Measurements from ENCODE around the gene CHCHD1.
"Not testable (repeated sequence)": the region's sequence is repeated elsewhere in the genome, so short reads cannot be mapped to it uniquely, and the experiment has no call there.

Gene CHCHD1

DNA sequence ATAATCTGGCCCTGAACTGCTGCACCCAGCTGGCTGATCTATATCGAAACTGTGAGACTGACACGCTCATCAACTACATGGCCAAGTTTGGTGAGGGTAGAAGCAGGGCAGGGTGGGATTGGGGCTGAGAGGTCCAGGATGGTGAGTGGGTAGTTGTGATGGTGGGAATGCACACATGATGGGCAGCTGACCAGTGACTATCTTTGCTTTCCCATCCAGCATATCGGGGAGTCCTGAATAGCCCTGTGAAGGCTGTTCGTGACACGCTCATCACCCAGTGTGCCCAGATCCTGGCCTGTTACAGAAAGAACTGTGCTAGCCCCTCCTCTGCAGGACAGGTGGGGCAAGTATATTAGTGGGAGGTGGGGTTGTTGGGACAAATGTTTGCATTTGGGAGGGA, 12.5 kb upstream of the CHCHD1 start:
- DNase-seq, result no peak

DNA sequence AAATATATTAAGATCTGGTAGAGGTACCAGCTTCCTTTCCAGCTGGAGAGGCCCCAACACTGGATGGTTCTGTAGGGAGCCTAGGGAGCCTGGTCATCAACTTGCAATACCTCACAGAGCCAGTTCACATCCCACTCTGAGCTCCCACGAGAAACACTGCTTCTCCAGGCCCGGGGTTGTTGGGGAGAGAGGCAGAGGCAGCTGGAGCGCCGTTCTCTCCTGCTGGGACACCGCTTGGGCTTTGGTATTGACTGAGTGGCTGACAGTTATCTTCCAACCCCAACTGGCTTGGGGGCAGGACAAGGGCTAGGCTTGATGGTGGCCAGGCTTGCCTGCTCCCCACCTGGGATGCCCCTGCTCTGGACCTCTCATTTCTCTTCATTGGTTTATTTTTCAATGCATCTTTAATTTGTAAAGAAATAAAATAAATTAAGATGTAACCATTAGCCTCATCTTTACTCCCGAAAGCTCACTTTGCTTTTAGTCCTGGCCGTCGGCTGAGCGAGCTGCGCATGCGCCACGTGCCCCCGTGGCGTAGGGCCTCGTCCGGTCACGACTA, 10.0 kb upstream of the CHCHD1 start:
- DNase-seq, result peak; percentile 83

DNA sequence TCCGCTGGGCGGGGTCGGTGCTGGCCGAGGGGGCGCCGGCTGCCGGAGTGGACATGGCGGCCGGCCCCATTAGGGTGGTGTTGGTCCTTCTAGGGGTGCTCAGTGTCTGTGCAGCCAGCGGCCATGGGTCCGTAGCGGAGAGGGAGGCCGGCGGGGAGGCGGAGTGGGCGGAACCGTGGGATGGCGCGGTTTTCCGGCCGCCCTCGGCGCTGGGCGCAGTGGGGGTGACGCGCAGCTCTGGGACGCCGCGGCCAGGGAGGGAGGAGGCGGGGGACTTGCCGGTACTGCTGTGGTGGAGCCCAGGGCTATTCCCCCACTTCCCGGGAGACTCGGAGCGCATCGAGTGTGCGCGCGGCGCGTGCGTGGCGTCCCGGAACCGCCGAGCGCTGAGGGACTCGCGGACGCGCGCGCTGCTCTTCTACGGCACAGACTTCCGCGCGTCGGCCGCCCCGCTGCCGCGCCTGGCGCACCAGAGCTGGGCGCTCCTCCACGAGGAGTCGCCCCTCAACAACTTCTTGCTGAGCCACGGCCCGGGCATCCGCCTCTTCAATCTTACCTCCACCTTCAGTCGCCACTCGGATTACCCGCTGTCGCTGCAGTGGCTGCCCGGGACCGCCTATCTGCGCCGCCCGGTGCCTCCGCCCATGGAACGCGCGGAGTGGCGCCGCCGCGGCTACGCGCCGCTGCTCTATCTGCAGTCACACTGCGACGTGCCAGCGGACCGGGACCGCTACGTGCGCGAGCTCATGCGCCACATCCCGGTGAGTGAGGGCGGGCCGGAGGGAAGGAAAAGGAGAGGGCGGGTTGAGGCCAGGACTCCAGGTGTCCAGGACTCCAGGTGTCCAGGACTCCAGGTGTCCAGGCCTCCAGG, 9.3 kb upstream of the CHCHD1 start:
- peak; percentile 84 for DNase-seq

DNA sequence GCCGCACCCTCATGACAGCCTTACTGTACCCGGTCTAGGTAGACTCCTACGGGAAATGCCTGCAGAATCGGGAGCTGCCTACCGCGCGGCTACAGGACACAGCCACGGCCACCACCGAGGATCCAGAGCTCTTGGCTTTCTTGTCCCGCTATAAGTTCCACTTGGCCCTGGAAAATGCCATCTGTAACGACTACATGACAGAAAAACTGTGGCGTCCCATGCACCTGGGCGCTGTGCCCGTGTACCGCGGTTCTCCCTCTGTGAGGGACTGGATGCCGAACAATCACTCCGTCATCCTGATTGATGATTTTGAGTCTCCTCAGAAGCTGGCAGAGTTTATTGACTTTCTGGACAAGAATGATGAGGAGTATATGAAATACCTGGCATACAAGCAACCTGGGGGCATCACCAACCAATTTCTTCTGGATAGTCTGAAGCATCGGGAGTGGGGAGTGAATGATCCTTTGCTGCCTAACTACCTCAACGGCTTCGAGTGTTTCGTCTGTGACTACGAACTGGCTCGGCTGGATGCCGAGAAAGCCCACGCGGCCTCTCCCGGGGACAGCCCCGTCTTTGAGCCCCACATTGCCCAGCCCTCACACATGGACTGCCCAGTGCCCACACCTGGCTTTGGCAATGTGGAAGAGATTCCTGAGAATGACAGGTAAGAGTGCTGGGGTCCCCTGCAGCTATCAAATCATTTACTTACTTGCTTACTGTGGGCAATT, 8.5 kb upstream of the CHCHD1 start:
- peak; percentile 35 for DNase-seq

DNA sequence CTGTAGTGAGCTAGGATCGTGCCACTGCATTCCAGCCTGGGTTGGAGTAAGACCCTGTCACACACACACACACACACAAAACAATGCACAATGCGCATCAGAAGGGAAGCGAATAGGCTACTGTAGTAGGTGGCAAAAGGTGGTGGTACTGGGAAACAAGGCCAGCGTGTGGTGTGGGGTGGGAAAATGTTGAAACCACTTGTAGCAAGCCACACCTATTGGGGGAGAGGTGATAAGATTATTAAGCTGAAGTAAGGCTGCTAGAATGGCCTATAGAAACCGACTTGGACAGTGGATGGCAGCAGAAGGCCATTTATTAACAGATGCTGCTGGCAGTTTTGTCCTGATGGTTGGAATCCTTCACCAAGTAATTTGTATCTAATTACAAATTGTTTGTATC, 7.2 kb upstream of the CHCHD1 start:
- no peak for DNase-seq

DNA sequence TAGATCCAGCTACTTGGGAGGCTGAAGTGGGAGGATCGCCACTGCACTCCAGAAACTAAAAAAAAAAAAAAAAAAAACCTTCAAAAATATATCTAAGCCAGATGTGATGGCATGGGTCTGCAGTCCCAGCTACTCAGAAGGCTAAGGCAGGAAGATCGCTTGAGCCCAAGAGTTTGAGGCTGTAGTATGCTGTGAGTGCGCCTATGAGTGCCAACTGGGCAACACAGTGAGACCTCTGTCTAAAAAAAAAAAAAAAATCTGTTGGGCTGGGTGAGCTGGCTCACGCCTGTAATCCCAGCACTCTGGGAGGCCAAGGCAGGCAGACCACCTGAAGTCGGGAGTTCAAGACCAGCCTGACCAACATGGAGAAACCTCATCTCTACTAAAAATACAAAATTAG, 2.8 kb upstream of the CHCHD1 start:
- no peak for DNase-seq

DNA sequence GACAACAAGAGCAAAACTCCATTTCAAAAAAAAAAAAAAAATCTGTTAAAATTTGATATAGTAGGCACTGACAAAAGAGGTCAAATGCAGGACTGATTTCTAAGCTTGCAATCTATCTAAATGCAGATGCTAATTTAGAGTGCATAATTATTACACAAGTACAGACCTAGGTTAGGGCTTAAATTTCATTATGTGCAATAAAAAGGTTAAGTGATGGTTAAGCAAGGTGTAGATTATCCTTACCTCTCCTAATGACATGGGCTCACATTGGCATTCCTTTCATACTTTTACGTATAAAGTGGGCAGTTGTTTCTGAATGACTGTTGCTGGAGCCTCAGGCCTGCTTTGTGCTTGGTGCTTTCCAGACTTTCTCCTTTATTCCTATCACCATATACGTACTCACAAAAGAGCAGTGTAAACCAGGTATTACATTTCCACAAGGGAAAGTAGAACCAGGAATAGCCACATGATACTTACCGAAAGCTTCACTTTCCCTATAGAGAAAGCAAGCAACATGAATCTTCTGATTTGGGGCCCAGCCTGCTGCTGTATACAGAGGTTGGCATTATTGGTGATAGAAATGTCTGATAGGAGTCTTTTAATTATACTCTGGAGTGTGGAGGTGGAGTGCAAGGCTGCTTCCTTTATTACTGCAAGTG, 2.2 kb upstream of the CHCHD1 start:
- no peak for DNase-seq

DNA sequence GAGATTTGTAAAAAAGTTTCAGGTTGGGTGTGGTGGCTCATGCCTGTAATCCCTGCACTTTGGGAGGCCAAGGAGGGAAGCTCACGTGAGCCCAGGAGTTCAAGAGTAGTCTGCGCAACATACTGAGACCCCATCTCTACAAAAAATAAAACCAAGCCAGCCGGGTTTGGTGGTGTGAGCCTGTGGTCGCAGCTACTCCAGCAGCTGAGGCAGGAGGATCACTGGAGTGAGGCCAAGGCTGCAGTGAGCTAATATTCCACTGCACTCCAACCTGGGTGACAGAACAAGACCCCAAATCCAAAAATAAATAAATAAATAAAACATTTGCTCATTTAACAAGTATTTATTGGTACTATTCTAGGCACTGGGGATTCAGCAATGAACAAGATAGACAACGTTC, 1.5 kb upstream of the CHCHD1 start:
- no peak for DNase-seq

DNA sequence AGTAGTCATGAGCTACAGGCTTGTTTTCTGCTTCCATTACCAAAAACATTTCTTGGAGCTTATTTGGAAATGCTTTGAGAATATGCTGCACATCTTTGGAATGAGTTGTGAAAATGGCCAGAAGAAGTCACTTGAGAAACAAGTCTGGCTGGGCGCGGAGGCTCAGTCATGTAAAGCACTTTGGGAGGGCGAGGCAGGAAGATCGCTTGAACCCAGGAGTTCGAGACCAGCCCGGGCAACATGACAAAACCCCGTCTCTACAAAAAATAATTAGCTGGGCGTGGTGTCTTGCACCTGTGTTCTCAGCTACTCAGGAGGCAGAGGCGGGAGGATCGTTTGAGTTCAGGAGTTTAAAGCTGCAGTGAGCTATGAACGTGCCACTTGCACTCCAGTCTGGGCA, 882 bp upstream of the CHCHD1 start:
- no peak for DNase-seq

DNA sequence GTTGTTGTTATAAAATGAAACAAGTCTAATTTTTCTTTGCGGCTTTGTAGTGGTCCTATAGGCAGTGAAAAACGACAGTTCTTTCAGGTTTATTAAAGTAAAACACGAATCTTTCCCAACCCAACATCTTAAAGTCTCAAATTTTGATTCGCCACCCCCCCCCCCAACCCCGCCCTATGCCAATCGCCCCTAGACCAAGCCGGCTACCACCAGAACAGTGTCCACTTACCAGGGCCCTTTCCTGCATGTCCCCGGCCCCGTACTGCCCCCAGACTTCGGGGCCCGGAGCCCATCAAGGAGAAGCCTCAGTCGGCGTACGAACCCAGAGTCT, 335 bp upstream of the CHCHD1 start:
- DNase-seq, result no peak

DNA sequence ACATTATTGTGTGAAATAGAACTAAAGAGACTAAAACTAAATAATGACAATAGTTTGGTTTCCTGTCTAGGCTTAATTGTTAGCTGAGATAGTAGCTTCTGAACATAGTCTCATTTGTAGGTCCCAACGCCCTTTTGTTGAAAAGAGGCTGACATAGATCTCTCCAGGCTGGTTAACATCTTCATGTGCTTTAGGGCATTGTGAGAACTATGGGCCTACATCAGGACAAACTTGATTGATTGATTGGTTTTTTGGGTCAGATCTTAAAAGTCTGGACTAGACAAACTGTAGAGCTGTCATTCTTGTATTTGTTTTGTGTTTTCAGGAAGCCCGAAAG, 869 bp downstream of the CHCHD1 start:
- DNase-seq, result no peak

DNA sequence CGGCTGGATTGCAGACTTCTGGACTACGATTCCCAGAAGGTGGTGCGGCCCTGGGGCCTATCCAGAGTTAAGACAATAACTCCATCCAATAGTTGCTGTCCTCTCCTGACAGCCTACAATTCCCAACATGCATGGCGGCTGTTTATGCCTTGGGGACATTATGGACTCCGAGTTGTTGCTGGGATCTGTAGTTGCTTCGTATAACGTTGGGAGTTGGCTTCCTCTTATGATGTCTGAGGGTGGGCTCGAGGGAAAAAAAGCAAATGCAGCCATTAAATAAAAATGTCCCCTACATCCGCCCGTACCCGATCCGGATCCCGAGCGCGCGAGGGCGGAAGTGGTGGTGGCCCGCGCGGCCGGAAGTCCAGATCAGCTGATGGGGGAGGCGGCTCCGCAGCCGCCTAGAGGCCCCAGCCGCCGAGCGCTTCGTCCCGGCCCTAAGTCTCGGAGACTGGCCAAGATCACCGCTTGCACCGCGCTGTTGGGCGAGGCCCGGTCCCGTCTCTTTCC, 3.4 kb downstream of the CHCHD1 start, which contains the start of gene ZSWIM8:
TSS of gene ZSWIM8 (plus strand) at position 396 of the 510 bp plus-strand sequence. CDS start 273 bp downstream, outside the sequence.
- DNase-seq, result peak; percentile 88

DNA sequence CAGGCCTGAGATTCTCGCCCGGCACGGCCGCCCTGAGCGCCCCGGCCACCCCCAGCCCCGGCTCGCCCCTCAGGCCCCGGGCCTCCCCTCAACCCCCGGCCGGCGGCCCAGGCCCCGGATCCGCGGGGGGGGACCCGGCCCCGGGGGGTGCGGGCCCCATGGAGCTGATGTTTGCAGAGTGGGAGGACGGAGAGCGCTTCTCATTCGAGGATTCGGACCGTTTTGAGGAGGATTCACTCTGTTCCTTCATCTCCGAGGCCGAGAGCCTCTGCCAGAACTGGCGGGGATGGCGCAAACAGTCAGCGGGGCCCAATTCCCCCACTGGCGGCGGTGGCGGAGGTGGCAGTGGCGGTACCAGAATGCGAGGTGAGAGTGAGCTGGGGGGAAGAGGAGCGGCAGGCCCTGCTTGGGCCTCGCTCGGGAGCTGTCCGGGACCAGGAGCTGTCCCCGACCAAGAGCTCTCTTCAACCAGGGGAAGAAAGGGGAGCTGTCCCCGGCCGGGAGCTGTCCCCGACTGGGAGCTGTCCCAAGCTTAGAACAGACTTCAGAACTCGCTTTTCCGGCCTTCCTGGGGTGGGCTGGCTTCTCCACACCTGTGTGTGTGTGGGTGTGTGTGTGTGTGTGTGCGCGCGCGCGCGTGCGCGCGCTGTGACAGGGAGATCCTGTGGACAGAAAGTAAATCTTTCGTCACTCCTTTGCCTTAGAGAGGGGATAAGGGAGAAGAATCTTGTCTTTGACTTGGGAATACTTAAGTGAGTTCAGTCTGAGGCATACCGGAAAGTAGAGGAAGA, 4.1 kb downstream of the CHCHD1 start:
- peak; percentile 54 for DNase-seq

DNA sequence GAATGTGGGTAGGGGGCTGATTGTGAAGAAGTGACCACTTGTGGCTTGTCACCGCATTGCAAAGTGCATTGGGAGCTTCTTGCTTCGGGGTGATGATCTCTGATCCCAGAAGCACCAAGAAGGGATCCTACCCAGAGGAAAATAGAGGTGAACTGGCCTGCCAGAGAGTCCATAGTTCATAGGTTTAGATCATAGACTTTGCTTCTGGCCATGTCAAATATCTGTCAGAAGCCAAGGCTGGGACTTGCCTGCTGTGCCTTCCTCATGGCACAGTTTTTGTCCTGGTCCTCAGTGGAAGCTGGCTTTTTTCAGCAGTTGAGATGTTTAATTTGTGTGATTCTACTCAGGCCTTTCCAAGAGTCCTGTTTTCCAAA, 4.7 kb downstream of the CHCHD1 start:
- no peak for DNase-seq

DNA sequence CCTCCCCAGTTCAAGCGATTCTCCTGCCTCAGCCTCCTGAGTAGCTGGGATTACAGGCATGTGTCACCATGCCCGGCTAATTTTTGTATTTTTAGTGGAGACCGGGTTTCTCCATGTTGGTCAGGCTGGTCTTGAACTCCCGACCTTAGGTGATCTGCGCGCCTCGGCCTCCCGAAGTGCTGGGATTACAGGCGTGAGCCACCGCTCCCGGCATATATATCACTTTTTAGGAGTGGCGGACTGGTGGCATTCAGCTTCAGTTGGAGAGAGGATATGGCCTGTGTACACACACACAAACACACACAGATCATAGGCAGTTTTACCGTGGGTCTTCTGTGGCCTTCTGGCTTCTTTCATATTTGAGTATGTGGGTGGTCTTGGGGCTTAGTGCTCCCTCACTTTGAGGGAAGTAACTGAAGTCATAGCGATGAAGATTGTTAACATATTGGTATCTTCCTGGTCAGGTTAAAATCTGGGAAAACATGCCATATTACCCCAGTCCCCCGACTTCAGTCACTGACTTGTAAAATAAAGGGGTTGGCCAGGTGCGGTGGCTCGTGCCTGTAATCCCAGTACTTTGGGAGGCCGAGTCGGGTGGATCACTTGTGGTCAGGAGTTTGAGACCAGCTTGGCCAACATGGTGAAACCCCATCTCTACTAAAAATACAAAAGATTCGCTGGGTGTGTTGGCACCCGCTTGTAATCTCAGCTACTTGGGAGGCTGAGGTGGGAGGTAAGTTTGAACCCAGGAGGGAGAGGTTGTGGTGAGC, 5.4 kb downstream of the CHCHD1 start:
- not testable (repeated sequence) for DNase-seq

DNA sequence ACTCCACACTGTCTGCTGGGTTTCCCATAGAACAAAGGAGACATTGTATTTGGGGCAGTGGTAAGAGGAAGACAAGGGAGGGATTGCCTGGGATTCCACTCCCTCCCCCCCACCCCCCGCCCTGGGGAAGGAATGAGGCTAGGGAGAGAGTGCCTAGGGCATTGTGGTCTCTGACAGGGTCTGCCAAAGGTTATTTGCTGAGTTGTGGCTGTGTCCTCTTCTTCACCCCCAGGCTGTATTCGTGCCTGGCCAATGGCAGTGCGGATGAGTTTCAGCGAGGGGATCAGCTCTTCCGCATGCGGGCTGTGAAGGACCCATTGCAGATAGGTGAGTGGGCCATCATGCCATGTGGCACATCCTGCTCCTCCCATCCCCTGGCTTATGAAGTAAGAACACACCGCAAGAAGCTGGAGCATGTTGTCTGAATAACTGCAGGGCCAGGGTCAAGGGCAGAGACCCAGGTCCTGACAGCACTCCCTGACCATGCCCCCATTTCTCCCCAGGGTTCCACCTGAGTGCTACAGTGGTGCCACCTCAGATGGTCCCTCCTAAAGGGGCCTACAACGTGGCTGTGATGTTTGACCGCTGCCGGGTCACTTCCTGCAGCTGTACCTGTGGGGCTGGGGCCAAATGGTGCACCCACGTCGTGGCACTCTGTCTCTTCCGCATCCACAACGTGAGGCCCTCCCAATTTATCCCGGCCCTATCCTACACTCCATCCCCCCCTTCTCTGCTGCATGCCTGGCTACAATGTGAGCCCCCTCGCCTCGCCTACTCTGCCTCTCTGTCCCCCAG, 7.2 kb downstream of the CHCHD1 start:
- DNase-seq, result no peak

DNA sequence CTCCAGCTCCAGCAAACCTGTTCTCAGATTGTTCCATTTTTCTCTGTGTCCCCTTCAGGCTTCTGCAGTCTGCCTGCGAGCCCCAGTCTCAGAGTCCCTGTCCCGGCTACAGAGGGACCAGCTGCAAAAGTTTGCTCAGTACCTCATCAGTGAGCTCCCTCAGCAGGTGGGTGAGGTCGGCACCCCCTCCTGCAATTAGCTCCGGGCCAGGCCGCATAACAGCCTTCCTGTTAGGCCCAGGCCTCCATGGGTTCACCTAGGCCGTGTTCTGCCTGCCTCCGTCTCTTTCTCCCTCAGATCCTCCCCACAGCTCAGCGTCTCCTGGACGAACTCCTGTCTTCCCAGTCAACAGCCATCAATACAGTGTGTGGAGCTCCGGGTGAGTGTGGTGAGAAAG, 7.8 kb downstream of the CHCHD1 start:
- DNase-seq, result no peak

DNA sequence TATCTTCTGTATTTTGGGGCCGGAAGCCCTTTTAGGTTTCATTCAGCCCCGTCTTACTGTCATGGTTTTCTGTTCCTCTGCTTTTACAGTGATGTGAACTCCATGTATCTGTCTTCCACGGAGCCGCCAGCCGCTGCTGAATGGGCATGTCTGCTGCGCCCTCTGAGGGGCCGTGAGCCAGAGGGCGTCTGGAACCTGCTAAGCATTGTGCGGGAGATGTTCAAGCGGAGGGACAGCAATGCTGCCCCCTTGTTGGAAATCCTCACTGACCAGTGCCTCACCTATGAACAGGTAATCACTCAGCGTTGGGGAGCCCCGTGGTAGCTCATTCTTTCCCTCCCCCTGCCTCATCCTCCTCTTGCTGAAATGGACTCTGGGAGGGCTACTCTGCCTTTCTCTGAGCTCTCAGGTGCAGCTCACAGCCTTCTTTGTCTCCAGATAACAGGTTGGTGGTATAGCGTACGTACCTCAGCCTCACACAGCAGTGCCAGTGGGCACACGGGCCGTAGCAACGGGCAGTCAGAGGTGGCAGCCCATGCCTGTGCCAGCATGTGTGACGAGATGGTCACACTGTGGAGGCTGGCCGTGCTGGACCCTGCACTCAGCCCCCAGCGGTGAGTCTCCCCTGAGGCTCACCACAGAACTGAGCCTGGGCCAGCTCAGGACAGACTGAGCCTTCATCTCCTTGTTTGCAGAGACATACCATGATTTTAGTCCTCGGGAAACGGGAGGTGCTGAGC, 9.2 kb downstream of the CHCHD1 start:
- DNase-seq, result no peak

DNA sequence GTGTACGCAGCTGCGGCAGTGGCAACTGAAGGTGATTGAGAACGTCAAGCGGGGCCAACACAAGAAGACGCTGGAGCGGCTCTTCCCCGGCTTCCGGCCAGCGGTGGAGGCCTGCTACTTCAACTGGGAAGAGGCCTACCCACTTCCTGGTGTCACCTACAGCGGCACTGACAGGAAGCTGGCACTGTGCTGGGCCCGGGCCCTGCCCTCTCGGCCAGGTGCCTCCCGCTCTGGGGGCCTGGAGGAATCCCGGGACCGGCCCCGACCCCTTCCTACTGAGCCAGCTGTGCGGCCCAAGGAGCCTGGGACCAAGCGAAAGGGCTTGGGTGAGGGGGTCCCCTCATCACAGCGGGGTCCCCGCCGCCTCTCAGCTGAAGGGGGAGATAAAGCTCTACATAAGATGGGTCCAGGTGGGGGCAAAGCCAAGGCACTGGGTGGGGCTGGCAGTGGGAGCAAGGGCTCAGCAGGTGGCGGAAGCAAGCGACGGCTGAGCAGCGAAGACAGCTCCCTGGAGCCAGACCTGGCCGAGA, 10.1 kb downstream of the CHCHD1 start:
- DNase-seq, result no peak

DNA sequence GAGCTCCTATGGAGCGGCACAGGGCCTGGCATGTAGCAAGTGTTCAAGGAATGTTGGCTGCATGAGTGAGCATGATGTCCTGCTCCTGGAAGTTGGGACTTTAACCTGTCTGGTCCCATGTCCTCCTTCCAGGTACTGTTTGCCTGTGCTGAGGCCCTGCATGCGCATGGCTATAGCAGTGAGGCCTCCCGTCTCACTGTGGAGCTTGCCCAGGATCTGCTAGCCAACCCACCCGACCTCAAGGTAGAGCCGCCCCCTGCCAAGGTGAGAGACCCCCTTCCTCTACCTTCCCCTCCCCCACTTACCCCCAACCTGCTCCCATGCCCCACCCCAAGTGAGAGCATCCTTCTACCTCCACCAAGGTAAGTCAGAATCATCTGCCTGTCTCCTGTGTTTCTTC, 11.6 kb downstream of the CHCHD1 start:
- no peak for DNase-seq
